Endodermal cell (in vitro differentiated cells): Measurements from ENCODE around the gene MAD2L2. TPM values are rescaled to one million over a fixed set of nuclear protein-coding genes. Genes with fewer than 3 reads are reported as not detected.

Experiments
- DNase-seq: peaks from one replicate; pipeline ENCODE4 v3.0.0-alpha.2; 2017
- H3K27ac ChIP-seq: 2 replicates; pipeline ENCODE4 v1.5.1; 2013; ENCODE audit warnings: mild to moderate bottlenecking, low read depth, low read length, moderate library complexity
- H3K27me3 ChIP-seq: 2 replicates; pipeline ENCODE4 v1.6.1; 2013; ENCODE audit warnings: mild to moderate bottlenecking, low read length, moderate library complexity; ENCODE audit not compliant: insufficient read depth, control insufficient read depth, poor library complexity, severe bottlenecking
- H3K36me3 ChIP-seq: 2 replicates; pipeline ENCODE4 v1.7.0; 2013; ENCODE audit warnings: mild to moderate bottlenecking, low read length, moderate library complexity; ENCODE audit not compliant: control insufficient read depth, insufficient read depth
- H3K4me1 ChIP-seq: one replicate; pipeline ENCODE4 v1.7.0; 2013; ENCODE audit warnings: low read length; ENCODE audit not compliant: control insufficient read depth, insufficient read depth
- H3K4me3 ChIP-seq: 2 replicates; pipeline ENCODE4 v1.5.1; 2013; ENCODE audit warnings: mild to moderate bottlenecking, low read length, moderate library complexity
- H3K9ac ChIP-seq: 2 replicates; pipeline ENCODE4 v1.6.1; 2013; ENCODE audit warnings: mild to moderate bottlenecking, low read length, moderate library complexity; ENCODE audit not compliant: poor library complexity, severe bottlenecking; ENCODE audit errors: extremely low read depth
- H3K9me3 ChIP-seq: 2 replicates; pipeline ENCODE4 v1.6.1; 2013; ENCODE audit warnings: mild to moderate bottlenecking, low read length, moderate library complexity; ENCODE audit not compliant: control insufficient read depth
- H3K27ac Mint-ChIP-seq: 2 replicates; pipeline ENCODE4 v1.8.0; 2020; ENCODE audit warnings: mixed read lengths
- H3K27me3 Mint-ChIP-seq: 2 replicates; pipeline ENCODE4 v1.8.0; 2021; ENCODE audit warnings: mild to moderate bottlenecking, mixed read lengths; ENCODE audit not compliant: insufficient read depth
- H3K36me3 Mint-ChIP-seq: 2 replicates; pipeline ENCODE4 v1.8.0; 2020; ENCODE audit warnings: low read depth, mixed read lengths
- H3K4me1 Mint-ChIP-seq: 2 replicates; pipeline ENCODE4 v1.8.0; 2020; ENCODE audit warnings: mixed read lengths
- H3K4me3 Mint-ChIP-seq: 2 replicates; pipeline ENCODE4 v1.8.0; 2020; ENCODE audit warnings: mild to moderate bottlenecking, moderate library complexity, mixed read lengths
- H3K9me3 Mint-ChIP-seq: 2 replicates; pipeline ENCODE4 v1.8.0; 2020; ENCODE audit warnings: mild to moderate bottlenecking, mixed read lengths
- CTCF ChIP-seq: fragments of 200-600 bp; sonication (generic); conservative IDR thresholded peaks from 2 replicates; pipeline ENCODE4 v1.5.0; 2021; ENCODE audit warnings: antibody characterized with exemption, mild to moderate bottlenecking
- WGBS, 2 experiments: methylation state at CpG; one replicate each; pipeline versions ENCODE4 v1.1.5 to v1.1.7; 2013; ENCODE audit warnings: missing lambda C conversion rate in 2 of 2, mixed read lengths in 1 of 2; ENCODE audit not compliant: insufficient coverage in 1 of 2, insufficient read length in 1 of 2; 5-methylcytosine and 5-hydroxymethylcytosine counted together
- total RNA-seq, 2 donors: library from RNA; stranded (reverse); fragmentation: NEBNext Ultra II Directional in 1 of 2; extraction: Animal tissue kit (Norgen Biotek cat#: 25700) in 1 of 2; gene quantifications; 2 replicates in 1 of 2; 3 replicates in 1 of 2; pipeline ENCODE4 v1.2.1, GENCODE V29; 2021

Gene MAD2L2
- total RNA-seq, 2 donors from 2014 or later: 128 to 132 TPM

GRCh38 chr1:11661103-11661502 lies 19.8 kb downstream of the MAD2L2 start:
- H3K36me3 Mint-ChIP-seq: peaks cover 42% of the 10 kb centered on the region
- Histone ChIP-seq H3K9me3 (no peaks in the 10 kb centered on the region), H3K36me3 (peaks cover 7% of the 10 kb centered on the region), H3K27ac (no peak overlapping the region), H3K9ac (no peak overlapping the region), H3K27me3 (peaks cover 6% of the 10 kb centered on the region), H3K4me3 (no peak overlapping the region), H3K4me1 (no peaks in the 10 kb centered on the region)
- H3K4me3 Mint-ChIP-seq: no peak overlapping the region
- peaks cover 3% of the 10 kb centered on the region for H3K4me1 Mint-ChIP-seq
- 95 to 99% methylated on average over 15 to 17 of the region's 17 CpGs for WGBS, 2 experiments
- H3K9me3 Mint-ChIP-seq: no peaks in the 10 kb centered on the region
- H3K27me3 Mint-ChIP-seq: peaks cover 21% of the 10 kb centered on the region
- DNase-seq: no peak
- no peak overlapping the region for H3K27ac Mint-ChIP-seq
- no peak for TF ChIP-seq CTCF

- no peak for TF ChIP-seq CTCF
- Mint-ChIP-seq H3K27ac (no peak overlapping the region), H3K36me3 (peaks cover 46% of the 10 kb centered on the region), H3K4me3 (no peak overlapping the region), H3K27me3 (peaks cover 27% of the 10 kb centered on the region), H3K9me3 (no peaks in the 10 kb centered on the region), H3K4me1 (peaks cover 3% of the 10 kb centered on the region)
- H3K36me3 ChIP-seq: peaks cover 7% of the 10 kb centered on the region
- H3K4me3 ChIP-seq: no peak overlapping the region
- H3K4me1 ChIP-seq: peaks cover 7% of the 10 kb centered on the region
- 88 to 93% methylated on average over 2 to 4 of the region's 4 CpGs for WGBS, 2 experiments
- DNase-seq: no peak
- H3K27me3 ChIP-seq: peaks cover 10% of the 10 kb centered on the region
- H3K27ac ChIP-seq: no peak overlapping the region
- H3K9ac ChIP-seq: no peak overlapping the region
- H3K9me3 ChIP-seq: no peaks in the 10 kb centered on the region
Measured at GRCh38 chr1:11659748-11660147, 21.2 kb downstream of the MAD2L2 start.

GRCh38 chr1:11658542-11658941 lies 22.4 kb downstream of the MAD2L2 start:
- Mint-ChIP-seq H3K27ac (no peak overlapping the region), H3K4me3 (no peak overlapping the region), H3K27me3 (peaks cover 25% of the 10 kb centered on the region), H3K36me3 (peaks cover 46% of the 10 kb centered on the region), H3K9me3 (no peaks in the 10 kb centered on the region), H3K4me1 (peaks cover 3% of the 10 kb centered on the region)
- no peak for TF ChIP-seq CTCF
- no peaks in the 10 kb centered on the region for H3K9me3 ChIP-seq
- peaks cover 7% of the 10 kb centered on the region for H3K4me1 ChIP-seq
- H3K27ac ChIP-seq: no peak overlapping the region
- peaks cover 13% of the 10 kb centered on the region for H3K27me3 ChIP-seq
- 94 to 97% methylated on average over 17 to 23 of the region's 23 CpGs for WGBS, 2 experiments
- H3K36me3 ChIP-seq: peaks cover 7% of the 10 kb centered on the region
- no peak overlapping the region for H3K4me3 ChIP-seq
- no peak overlapping the region for H3K9ac ChIP-seq
- no peak for DNase-seq
